WTC11 (cell line): ENCODE data around the gene UNC93B1. TPM values are rescaled to one million over a fixed set of nuclear protein-coding genes. Genes with fewer than 3 reads are reported as not detected.

Experiments used
- ATAC-seq: fragments of 200-7000 bp; cut with Tn5 transposase; 2 replicates; pipeline ENCODE4 v1.10.0; 2021; ENCODE audit warnings: mild to moderate bottlenecking, moderate library complexity
- CTCF ChIA-PET: fragments of 300-600 bp; sonication (Branson Sonifier 250); formaldehyde crosslinking; loops from one replicate; lab custom pipeline; 2021; ENCODE audit warnings: antibody characterized with exemption; lab: Charles Lee
- POLR2A ChIA-PET: fragments of 350-600 bp; sonication (Branson Sonifier 250); formaldehyde crosslinking; loops from one replicate; lab custom pipeline; 2021; ENCODE audit warnings: antibody characterized with exemption; lab: Charles Lee
- DNase-seq: peaks from one replicate; pipeline ENCODE4 v3.0.0; 2021; ENCODE audit warnings: low spot score
- H3K27ac Mint-ChIP-seq: 2 replicates; pipeline ENCODE4 v1.8.0; 2021; ENCODE audit warnings: mixed read lengths
- H3K27me3 Mint-ChIP-seq: 2 replicates; pipeline ENCODE4 v1.8.0; 2021; ENCODE audit warnings: low read depth, mild to moderate bottlenecking, moderate library complexity, mixed read lengths
- H3K36me3 Mint-ChIP-seq: 2 replicates; pipeline ENCODE4 v1.8.0; 2021; ENCODE audit warnings: mixed read lengths
- H3K4me1 Mint-ChIP-seq: 2 replicates; pipeline ENCODE4 v1.8.0; 2022; ENCODE audit warnings: mixed read lengths
- H3K4me3 Mint-ChIP-seq: 2 replicates; pipeline ENCODE4 v1.8.0; 2021; ENCODE audit warnings: mild to moderate bottlenecking, moderate library complexity, mixed read lengths
- H3K9me3 Mint-ChIP-seq: 2 replicates; pipeline ENCODE4 v1.8.0; 2021; ENCODE audit warnings: mixed read lengths
- CREB1 ChIP-seq: sonication (generic); formaldehyde crosslinking; IDR thresholded peaks from 2 replicates; pipeline ENCODE4 v1.8.0; 2023; ENCODE audit warnings: mild to moderate bottlenecking, missing genetic modification reagents
- ELF4 ChIP-seq: sonication (generic); formaldehyde crosslinking; IDR thresholded peaks from 2 replicates; pipeline ENCODE4 v1.8.1; 2022; ENCODE audit warnings: low read depth, mild to moderate bottlenecking, moderate library complexity, missing genetic modification reagents
- EMX1 ChIP-seq: fragments of 250-450 bp; sonication (Bioruptor Pico); IDR thresholded peaks from 2 replicates; pipeline ENCODE4 v1.8.0; 2021; ENCODE audit warnings: mild to moderate bottlenecking
- FOXJ3 ChIP-seq: sonication (generic); formaldehyde crosslinking; IDR thresholded peaks from 2 replicates; pipeline ENCODE4 v1.9.0; 2021; ENCODE audit warnings: missing genetic modification reagents, mild to moderate bottlenecking, borderline replicate concordance
- GABPB1 ChIP-seq: sonication (generic); formaldehyde crosslinking; IDR thresholded peaks from 2 replicates; pipeline ENCODE4 v1.8.1; 2023; ENCODE audit warnings: mild to moderate bottlenecking, missing genetic modification reagents
- GTF2I ChIP-seq: fragments of 250-450 bp; sonication (Bioruptor Pico); conservative IDR thresholded peaks from 2 replicates; pipeline ENCODE4 v1.4.0; 2021; ENCODE audit warnings: mild to moderate bottlenecking
- MYBL2 ChIP-seq: sonication (generic); formaldehyde crosslinking; IDR thresholded peaks from 2 replicates; pipeline ENCODE4 v1.8.1; 2023; ENCODE audit warnings: mild to moderate bottlenecking, moderate library complexity, missing genetic modification reagents
- NR1H2 ChIP-seq: sonication (generic); formaldehyde crosslinking; IDR thresholded peaks from 2 replicates; pipeline ENCODE4 v1.9.0; 2021; ENCODE audit warnings: mild to moderate bottlenecking, moderate library complexity, missing genetic modification reagents
- NR2C2 ChIP-seq: sonication (generic); formaldehyde crosslinking; IDR thresholded peaks from 2 replicates; pipeline ENCODE4 v1.8.0; 2022; ENCODE audit warnings: mild to moderate bottlenecking, missing genetic modification reagents
- TEAD4 ChIP-seq: sonication (generic); formaldehyde crosslinking; IDR thresholded peaks from 2 replicates; pipeline ENCODE4 v1.8.0; 2022; ENCODE audit warnings: mild to moderate bottlenecking, missing genetic modification reagents
- TP53 ChIP-seq: sonication (generic); formaldehyde crosslinking; IDR thresholded peaks from 2 replicates; pipeline ENCODE4 v1.8.1; 2023; ENCODE audit warnings: mild to moderate bottlenecking, missing genetic modification reagents
- ZNF138 ChIP-seq: sonication (generic); formaldehyde crosslinking; conservative IDR thresholded peaks from 2 replicates; pipeline ENCODE4 v1.8.1; 2022; ENCODE audit warnings: mild to moderate bottlenecking, moderate library complexity, missing genetic modification reagents
- ZNF219 ChIP-seq: sonication (generic); formaldehyde crosslinking; IDR thresholded peaks from 2 replicates; pipeline ENCODE4 v1.8.0; 2023; ENCODE audit warnings: missing genetic modification reagents, mild to moderate bottlenecking, borderline replicate concordance
- ZNF671 ChIP-seq: fragments of 250-450 bp; sonication (Bioruptor Pico); IDR thresholded peaks from 2 replicates; pipeline ENCODE4 v1.8.0; 2021; ENCODE audit warnings: mild to moderate bottlenecking
- total RNA-seq: library from RNA; stranded (reverse); gene quantifications from 3 replicates; pipeline ENCODE4 v1.2.3, GENCODE V29; 2021
- TF ChIP-seq, protein P1 (sequence below): sonication (generic); formaldehyde crosslinking; IDR thresholded peaks from 2 replicates; pipeline ENCODE4 v1.8.1; 2022; ENCODE audit warnings: low read depth, mild to moderate bottlenecking, moderate library complexity, missing genetic modification reagents, borderline replicate concordance
- TF ChIP-seq, protein P2 (sequence below): sonication (generic); formaldehyde crosslinking; IDR thresholded peaks from 2 replicates; pipeline ENCODE4 v1.8.1; 2023; ENCODE audit warnings: mild to moderate bottlenecking, missing genetic modification reagents
- TF ChIP-seq, protein P3 (sequence below): sonication (generic); formaldehyde crosslinking; IDR thresholded peaks from 2 replicates; pipeline ENCODE4 v1.8.1; 2023; ENCODE audit warnings: mild to moderate bottlenecking, missing genetic modification reagents, moderate library complexity
- TF ChIP-seq, protein P4 (sequence below): fragments of 250-450 bp; sonication (Bioruptor Pico); IDR thresholded peaks from 2 replicates; pipeline ENCODE4 v1.9.0; 2021; ENCODE audit warnings: mild to moderate bottlenecking
- TF ChIP-seq, protein P5 (sequence below): fragments of 250-450 bp; sonication (Bioruptor Pico); IDR thresholded peaks from 2 replicates; pipeline ENCODE4 v1.9.0; 2021; ENCODE audit warnings: moderate library complexity, mild to moderate bottlenecking, inconsistent platforms, borderline replicate concordance
- TF ChIP-seq, protein P6 (sequence below): fragments of 250-450 bp; sonication (Bioruptor Pico); IDR thresholded peaks from 2 replicates; pipeline ENCODE4 v1.9.0; 2021; ENCODE audit warnings: mild to moderate bottlenecking
- TF ChIP-seq, protein P7 (sequence below): sonication (generic); formaldehyde crosslinking; conservative IDR thresholded peaks from 2 replicates; pipeline ENCODE4 v1.8.1; 2023; ENCODE audit warnings: mild to moderate bottlenecking, low read depth, missing genetic modification reagents, moderate library complexity
- TF ChIP-seq, protein P8 (sequence below): fragments of 250-450 bp; sonication (Bioruptor Pico); IDR thresholded peaks from 2 replicates; pipeline ENCODE4 v2.1.2; 2022; ENCODE audit warnings: mild to moderate bottlenecking, moderate library complexity

UNC93B1 gene
- total RNA-seq, 1 experiment from 2014 or later: 27.9 TPM

DNA sequence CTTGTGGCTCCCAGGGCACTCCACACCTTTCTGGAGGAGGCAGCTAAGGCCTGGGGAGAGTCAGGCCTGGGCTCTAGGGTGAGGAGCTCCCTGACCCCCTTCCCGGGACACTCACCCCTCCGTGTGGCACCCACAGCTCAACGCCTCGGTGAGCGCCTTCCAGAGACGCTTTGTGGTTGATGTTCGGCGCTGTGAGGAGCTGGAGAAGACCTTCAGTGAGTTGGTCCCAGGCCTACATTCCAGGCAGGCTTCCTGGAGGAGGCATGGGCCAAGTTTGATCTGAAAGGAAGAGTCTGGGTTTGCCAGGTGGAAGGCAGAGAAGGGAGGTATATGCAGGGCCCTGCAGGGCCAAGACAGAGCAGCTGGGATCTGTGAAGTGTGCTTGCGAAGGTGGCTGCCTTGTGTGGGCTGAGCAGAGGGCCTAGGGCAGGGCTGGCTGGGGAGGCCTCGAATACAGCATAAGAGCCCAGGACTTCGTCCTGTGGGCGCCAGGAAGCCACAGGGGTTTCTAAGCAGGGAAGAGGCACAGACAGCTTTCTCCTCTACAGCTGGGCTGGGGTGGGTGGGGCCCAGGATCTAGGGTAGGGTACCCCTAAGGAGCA is 37.8 kb upstream of the UNC93B1 start:
- H3K4me3 Mint-ChIP-seq: no peak overlapping the region
- ChIA-PET CTCF (interaction anchor here (0.9 to 2.0 kb wide), 8 partner anchors 9 to 216 kb away, joined by 3 to 8 read pairs (median 4); no protein-coding TSS in a partner anchor), POLR2A (interaction anchor here (0.6 kb wide), 1 partner anchor 55 kb away, joined by 3 read pairs; no protein-coding TSS in a partner anchor)
- TF ChIP-seq ZNF671 (no peak), CREB1 (CRISPR knock-in tag) (no peak), ZNF138 (no peak), ZNF219 (CRISPR knock-in tag) (no peak), MYBL2 (CRISPR knock-in tag) (no peak), GTF2I (no peak), NR1H2 (CRISPR knock-in tag) (no peak), TP53 (CRISPR knock-in tag) (no peak), GABPB1 (CRISPR knock-in tag) (no peak), FOXJ3 (CRISPR knock-in tag) (no peak), TEAD4 (CRISPR knock-in tag) (no peak)
- TF ChIP-seq, protein P1, sequence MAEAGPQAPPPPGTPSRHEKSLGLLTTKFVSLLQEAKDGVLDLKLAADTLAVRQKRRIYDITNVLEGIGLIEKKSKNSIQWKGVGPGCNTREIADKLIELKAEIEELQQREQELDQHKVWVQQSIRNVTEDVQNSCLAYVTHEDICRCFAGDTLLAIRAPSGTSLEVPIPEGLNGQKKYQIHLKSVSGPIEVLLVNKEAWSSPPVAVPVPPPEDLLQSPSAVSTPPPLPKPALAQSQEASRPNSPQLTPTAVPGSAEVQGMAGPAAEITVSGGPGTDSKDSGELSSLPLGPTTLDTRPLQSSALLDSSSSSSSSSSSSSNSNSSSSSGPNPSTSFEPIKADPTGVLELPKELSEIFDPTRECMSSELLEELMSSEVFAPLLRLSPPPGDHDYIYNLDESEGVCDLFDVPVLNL (CRISPR knock-in tag): no peak
- TF ChIP-seq, protein P2, sequence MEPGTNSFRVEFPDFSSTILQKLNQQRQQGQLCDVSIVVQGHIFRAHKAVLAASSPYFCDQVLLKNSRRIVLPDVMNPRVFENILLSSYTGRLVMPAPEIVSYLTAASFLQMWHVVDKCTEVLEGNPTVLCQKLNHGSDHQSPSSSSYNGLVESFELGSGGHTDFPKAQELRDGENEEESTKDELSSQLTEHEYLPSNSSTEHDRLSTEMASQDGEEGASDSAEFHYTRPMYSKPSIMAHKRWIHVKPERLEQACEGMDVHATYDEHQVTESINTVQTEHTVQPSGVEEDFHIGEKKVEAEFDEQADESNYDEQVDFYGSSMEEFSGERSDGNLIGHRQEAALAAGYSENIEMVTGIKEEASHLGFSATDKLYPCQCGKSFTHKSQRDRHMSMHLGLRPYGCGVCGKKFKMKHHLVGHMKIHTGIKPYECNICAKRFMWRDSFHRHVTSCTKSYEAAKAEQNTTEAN (CRISPR knock-in tag): no peak
- TF ChIP-seq, protein P3, sequence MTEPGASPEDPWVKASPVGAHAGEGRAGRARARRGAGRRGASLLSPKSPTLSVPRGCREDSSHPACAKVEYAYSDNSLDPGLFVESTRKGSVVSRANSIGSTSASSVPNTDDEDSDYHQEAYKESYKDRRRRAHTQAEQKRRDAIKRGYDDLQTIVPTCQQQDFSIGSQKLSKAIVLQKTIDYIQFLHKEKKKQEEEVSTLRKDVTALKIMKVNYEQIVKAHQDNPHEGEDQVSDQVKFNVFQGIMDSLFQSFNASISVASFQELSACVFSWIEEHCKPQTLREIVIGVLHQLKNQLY (CRISPR knock-in tag): no peak
- TF ChIP-seq, protein P4, sequence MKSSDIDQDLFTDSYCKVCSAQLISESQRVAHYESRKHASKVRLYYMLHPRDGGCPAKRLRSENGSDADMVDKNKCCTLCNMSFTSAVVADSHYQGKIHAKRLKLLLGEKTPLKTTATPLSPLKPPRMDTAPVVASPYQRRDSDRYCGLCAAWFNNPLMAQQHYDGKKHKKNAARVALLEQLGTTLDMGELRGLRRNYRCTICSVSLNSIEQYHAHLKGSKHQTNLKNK: no peak
- TF ChIP-seq, protein P5, sequence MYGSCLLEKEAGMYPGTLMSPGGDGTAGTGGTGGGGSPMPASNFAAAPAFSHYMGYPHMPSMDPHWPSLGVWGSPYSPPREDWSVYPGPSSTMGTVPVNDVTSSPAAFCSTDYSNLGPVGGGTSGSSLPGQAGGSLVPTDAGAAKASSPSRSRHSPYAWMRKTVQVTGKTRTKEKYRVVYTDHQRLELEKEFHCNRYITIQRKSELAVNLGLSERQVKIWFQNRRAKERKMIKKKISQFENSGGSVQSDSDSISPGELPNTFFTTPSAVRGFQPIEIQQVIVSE (CRISPR knock-in tag): no peak
- TF ChIP-seq, protein P6, sequence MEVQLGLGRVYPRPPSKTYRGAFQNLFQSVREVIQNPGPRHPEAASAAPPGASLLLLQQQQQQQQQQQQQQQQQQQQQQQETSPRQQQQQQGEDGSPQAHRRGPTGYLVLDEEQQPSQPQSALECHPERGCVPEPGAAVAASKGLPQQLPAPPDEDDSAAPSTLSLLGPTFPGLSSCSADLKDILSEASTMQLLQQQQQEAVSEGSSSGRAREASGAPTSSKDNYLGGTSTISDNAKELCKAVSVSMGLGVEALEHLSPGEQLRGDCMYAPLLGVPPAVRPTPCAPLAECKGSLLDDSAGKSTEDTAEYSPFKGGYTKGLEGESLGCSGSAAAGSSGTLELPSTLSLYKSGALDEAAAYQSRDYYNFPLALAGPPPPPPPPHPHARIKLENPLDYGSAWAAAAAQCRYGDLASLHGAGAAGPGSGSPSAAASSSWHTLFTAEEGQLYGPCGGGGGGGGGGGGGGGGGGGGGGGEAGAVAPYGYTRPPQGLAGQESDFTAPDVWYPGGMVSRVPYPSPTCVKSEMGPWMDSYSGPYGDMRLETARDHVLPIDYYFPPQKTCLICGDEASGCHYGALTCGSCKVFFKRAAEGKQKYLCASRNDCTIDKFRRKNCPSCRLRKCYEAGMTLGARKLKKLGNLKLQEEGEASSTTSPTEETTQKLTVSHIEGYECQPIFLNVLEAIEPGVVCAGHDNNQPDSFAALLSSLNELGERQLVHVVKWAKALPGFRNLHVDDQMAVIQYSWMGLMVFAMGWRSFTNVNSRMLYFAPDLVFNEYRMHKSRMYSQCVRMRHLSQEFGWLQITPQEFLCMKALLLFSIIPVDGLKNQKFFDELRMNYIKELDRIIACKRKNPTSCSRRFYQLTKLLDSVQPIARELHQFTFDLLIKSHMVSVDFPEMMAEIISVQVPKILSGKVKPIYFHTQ (CRISPR knock-in tag): no peak
- H3K27me3 Mint-ChIP-seq: no peaks in the 10 kb centered on the region
- no peaks in the 10 kb centered on the region for H3K9me3 Mint-ChIP-seq
- peaks cover 15% of the 10 kb centered on the region for H3K4me1 Mint-ChIP-seq
- no peaks in the 10 kb centered on the region for H3K36me3 Mint-ChIP-seq
- H3K27ac Mint-ChIP-seq: peak overlapping the region; percentile 96
- DNase-seq (no peak), ATAC-seq (no peak)

DNA sequence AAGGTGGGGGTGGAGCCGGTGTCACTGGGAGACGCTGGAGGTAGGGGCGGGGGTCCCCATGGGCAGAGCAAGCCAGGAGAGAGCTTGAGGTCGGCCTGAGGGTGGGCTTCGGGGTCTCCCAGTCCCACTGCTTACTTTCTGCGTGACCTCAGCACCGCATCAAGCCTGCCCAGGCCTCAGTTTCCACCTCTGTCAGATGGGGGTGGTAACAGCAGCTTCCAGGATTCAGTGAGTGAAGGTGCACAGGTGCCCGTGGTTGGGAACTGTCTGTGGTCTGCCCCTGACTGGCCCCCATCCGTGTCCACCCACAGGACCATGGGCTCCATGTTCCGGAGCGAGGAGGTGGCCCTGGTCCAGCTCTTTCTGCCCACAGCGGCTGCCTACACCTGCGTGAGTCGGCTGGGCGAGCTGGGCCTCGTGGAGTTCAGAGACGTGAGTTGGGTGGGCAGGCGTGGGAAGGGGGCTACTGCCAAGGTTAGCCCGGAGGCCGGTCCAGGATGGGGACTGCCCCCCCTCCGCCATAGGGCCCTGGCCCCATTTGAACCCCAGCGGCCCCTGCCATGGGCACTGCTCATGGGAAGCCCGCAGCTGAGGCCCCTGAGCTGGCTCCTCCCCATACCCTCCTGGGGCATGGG is 37.2 kb upstream of the UNC93B1 start:
- no peak for DNase-seq
- TF ChIP-seq, protein P7, sequence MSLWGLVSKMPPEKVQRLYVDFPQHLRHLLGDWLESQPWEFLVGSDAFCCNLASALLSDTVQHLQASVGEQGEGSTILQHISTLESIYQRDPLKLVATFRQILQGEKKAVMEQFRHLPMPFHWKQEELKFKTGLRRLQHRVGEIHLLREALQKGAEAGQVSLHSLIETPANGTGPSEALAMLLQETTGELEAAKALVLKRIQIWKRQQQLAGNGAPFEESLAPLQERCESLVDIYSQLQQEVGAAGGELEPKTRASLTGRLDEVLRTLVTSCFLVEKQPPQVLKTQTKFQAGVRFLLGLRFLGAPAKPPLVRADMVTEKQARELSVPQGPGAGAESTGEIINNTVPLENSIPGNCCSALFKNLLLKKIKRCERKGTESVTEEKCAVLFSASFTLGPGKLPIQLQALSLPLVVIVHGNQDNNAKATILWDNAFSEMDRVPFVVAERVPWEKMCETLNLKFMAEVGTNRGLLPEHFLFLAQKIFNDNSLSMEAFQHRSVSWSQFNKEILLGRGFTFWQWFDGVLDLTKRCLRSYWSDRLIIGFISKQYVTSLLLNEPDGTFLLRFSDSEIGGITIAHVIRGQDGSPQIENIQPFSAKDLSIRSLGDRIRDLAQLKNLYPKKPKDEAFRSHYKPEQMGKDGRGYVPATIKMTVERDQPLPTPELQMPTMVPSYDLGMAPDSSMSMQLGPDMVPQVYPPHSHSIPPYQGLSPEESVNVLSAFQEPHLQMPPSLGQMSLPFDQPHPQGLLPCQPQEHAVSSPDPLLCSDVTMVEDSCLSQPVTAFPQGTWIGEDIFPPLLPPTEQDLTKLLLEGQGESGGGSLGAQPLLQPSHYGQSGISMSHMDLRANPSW (CRISPR knock-in tag): no peak
- TF ChIP-seq NR2C2 (CRISPR knock-in tag): no peak
- TF ChIP-seq ZNF138: no peak
- TF ChIP-seq, protein P8, sequence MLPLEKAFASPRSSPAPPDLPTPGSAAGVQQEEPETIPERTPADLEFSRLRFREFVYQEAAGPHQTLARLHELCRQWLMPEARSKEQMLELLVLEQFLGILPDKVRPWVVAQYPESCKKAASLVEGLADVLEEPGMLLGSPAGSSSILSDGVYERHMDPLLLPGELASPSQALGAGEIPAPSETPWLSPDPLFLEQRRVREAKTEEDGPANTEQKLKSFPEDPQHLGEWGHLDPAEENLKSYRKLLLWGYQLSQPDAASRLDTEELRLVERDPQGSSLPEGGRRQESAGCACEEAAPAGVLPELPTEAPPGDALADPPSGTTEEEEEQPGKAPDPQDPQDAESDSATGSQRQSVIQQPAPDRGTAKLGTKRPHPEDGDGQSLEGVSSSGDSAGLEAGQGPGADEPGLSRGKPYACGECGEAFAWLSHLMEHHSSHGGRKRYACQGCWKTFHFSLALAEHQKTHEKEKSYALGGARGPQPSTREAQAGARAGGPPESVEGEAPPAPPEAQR: no peak
- no peak for TF ChIP-seq EMX1 (CRISPR knock-in tag)
- TF ChIP-seq ELF4 (CRISPR knock-in tag): no peak

More for the DNA sequence above, 37.2 kb upstream of the UNC93B1 start:
- POLR2A ChIA-PET: interaction anchor here (1.0 to 1.8 kb wide), 2 partner anchors 87 to 496 kb away, joined by 3 to 4 read pairs; no protein-coding TSS in a partner anchor
- no peak overlapping the region for H3K4me3 Mint-ChIP-seq
- CTCF ChIA-PET: interaction anchor here (0.9 to 2.0 kb wide), 8 partner anchors 8 to 161 kb away, joined by 3 to 8 read pairs (median 4); no protein-coding TSS in a partner anchor
- H3K36me3 Mint-ChIP-seq: no peaks in the 10 kb centered on the region
- no peak overlapping the region for H3K27ac Mint-ChIP-seq
- ATAC-seq: no peak
- H3K27me3 Mint-ChIP-seq: no peaks in the 10 kb centered on the region
- H3K9me3 Mint-ChIP-seq: no peaks in the 10 kb centered on the region
- H3K4me1 Mint-ChIP-seq: peaks cover 15% of the 10 kb centered on the region
